SU-DHL-6 (cell line): Measurements from ENCODE around the gene DUSP14.

ENCODE experiments used
- H2AFZ ChIP-seq: fragments of 200-600 bp; sonication (generic); 2 replicates; pipeline ENCODE4 v1.6.1; 2014; ENCODE audit warnings: low read depth, mild to moderate bottlenecking, moderate library complexity, mixed read lengths, antibody characterized with exemption, low read length; ENCODE audit not compliant: severe bottlenecking
- H3F3A ChIP-seq: fragments of 200-600 bp; shearing (Covaris generic); 2 replicates; pipeline ENCODE4 v1.6.0; 2016; ENCODE audit warnings: antibody characterized with exemption, mild to moderate bottlenecking; ENCODE audit not compliant: insufficient read depth
- H3K27ac ChIP-seq: fragments of 200-600 bp; sonication (generic); 2 replicates; pipeline ENCODE4 v1.5.1; 2016; ENCODE audit warnings: low read depth, mild to moderate bottlenecking, low read length, moderate library complexity, mixed read lengths
- H3K27me3 ChIP-seq: fragments of 200-600 bp; sonication (generic), shearing (Covaris generic); 2 replicates; pipeline ENCODE4 v1.6.0; 2014; ENCODE audit warnings: mild to moderate bottlenecking, low read length
- H3K36me3 ChIP-seq: fragments of 200-600 bp; sonication (generic); 2 replicates; pipeline ENCODE4 v1.6.1; 2014; ENCODE audit warnings: mild to moderate bottlenecking, low read length, mixed read lengths
- H3K4me2 ChIP-seq: fragments of 300-600, 200-600 bp; shearing (Covaris generic), sonication (generic); 2 replicates; pipeline ENCODE4 v1.6.0; 2014; ENCODE audit warnings: low read length, low read depth, mild to moderate bottlenecking; ENCODE audit not compliant: poor library complexity, severe bottlenecking
- H3K4me3 ChIP-seq: fragments of 200-600 bp; sonication (generic); 2 replicates; pipeline ENCODE4 v1.5.1; 2014; ENCODE audit warnings: antibody characterized with exemption, low read length, mild to moderate bottlenecking, mixed read lengths; ENCODE audit not compliant: insufficient read depth, poor library complexity, severe bottlenecking
- H3K79me2 ChIP-seq: fragments of 200-600 bp; sonication (generic); 2 replicates; pipeline ENCODE4 v1.6.1; 2014; ENCODE audit warnings: mild to moderate bottlenecking, low read length, moderate library complexity; ENCODE audit not compliant: insufficient read depth
- H3K9ac ChIP-seq: fragments of 200-600 bp; sonication (generic); 2 replicates; pipeline ENCODE4 v1.7.0; 2014; ENCODE audit warnings: mild to moderate bottlenecking, low read length
- H3K9me2 ChIP-seq: fragments of 200-600 bp; sonication (generic); replicated peaks from 2 replicates; pipeline ENCODE4 v1.6.1; 2014; ENCODE audit warnings: low read length; ENCODE audit not compliant: insufficient read depth
- H3K9me3 ChIP-seq: fragments of 200-600 bp; sonication (generic); 2 replicates; pipeline ENCODE4 v1.6.1; 2014; ENCODE audit warnings: low read length, mixed read lengths; ENCODE audit not compliant: insufficient read depth
- H4K20me1 ChIP-seq: fragments of 200-600 bp; sonication (generic); 2 replicates; pipeline ENCODE4 v1.6.1; 2014; ENCODE audit warnings: low read depth, mild to moderate bottlenecking, antibody characterized with exemption, low read length, moderate library complexity, mixed read lengths
- EZH2phosphoT487 ChIP-seq: fragments of 200-600 bp; sonication (generic), shearing (Covaris generic); conservative IDR thresholded peaks from 2 replicates; pipeline ENCODE4 v1.6.1; 2018; ENCODE audit warnings: mild to moderate bottlenecking, antibody characterized with exemption, low read length, moderate library complexity, mixed read lengths
- TF ChIP-seq, protein P1 (sequence below): fragments of 200-600 bp; sonication (generic); IDR thresholded peaks from one replicate; pipeline ENCODE4 v1.5.1; 2017; ENCODE audit warnings: antibody characterized with exemption, mild to moderate bottlenecking, low read length, moderate library complexity; ENCODE audit not compliant: insufficient read depth, poor library complexity, severe bottlenecking

The DUSP14 gene

DNA sequence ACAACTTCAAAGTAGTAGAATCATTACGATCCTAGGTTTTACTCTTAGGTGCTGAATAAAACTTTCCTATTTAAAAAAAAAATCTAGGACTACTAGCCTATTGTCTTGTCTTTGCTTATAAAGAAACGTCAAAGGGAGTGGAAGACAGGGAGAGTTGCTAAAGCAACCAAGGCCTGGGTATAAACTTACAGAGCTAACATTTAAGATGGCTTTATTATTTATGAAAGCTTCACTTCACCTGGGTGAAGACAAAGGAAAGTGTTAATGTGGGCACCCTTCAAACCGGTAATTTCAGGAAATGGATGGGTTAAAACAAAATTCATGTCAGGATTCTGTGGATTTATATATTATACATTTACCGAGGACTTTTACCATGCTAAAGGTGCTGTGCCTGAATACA, 2.5 kb downstream of the DUSP14 start:
- Histone ChIP-seq H3K4me3 (no peak overlapping the region), H3K4me2 (peak overlapping the region; percentile 83), H3K9ac (peak overlapping the region; percentile 54; the same call in 1 of the 2 replicates), H3K9me3 (no peaks in the 10 kb centered on the region), H3K27me3 (no peaks in the 10 kb centered on the region), H3K36me3 (no peaks in the 10 kb centered on the region), H2AFZ (no peak overlapping the region), H4K20me1 (peaks cover 3% of the 10 kb centered on the region; the same call in 1 of the 2 replicates), H3F3A (peaks cover 11% of the 10 kb centered on the region), H3K79me2 (peaks cover 67% of the 10 kb centered on the region), H3K9me2 (no peaks in the 10 kb centered on the region), H3K27ac (no peak overlapping the region)
- no peak for TF ChIP-seq EZH2phosphoT487
- TF ChIP-seq, protein P1, sequence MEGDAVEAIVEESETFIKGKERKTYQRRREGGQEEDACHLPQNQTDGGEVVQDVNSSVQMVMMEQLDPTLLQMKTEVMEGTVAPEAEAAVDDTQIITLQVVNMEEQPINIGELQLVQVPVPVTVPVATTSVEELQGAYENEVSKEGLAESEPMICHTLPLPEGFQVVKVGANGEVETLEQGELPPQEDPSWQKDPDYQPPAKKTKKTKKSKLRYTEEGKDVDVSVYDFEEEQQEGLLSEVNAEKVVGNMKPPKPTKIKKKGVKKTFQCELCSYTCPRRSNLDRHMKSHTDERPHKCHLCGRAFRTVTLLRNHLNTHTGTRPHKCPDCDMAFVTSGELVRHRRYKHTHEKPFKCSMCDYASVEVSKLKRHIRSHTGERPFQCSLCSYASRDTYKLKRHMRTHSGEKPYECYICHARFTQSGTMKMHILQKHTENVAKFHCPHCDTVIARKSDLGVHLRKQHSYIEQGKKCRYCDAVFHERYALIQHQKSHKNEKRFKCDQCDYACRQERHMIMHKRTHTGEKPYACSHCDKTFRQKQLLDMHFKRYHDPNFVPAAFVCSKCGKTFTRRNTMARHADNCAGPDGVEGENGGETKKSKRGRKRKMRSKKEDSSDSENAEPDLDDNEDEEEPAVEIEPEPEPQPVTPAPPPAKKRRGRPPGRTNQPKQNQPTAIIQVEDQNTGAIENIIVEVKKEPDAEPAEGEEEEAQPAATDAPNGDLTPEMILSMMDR, result no peak

DNA sequence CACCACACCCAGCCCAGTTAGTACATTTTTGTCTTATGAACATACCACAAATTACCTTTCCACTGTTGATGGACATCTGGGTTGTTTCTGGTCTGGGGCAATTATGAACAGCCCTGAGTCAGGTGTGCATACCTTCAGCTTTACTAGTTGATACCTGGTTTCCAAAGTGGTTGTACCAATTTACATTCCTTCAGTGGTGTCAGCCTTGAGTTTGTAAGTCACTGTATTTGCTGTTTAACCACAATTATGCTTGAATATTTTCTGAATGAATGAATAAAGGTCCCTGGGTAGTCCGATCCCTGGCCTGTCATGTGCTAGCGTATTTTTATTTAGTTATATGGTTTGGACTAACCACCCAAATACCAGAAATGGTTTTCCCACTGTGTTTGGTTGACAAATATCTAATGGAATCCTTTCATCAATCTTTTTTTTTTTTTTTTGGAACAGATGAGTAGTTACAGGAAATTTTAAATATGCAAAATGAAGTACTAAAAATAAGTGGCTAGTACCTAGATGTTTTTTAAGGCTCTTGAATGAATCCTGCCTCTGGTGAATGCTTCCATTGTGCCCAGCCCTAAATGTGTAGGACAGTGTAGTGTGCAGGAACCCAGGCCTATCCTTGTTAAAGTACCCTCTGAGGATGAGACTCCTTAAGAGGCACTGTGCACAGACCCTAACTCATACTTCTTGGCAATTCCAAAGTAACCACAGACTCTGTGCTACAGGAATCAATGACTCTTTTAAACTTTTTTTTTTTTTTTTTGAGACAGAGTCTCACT, 3.7 kb downstream of the DUSP14 start:
- Histone ChIP-seq H3K79me2 (peaks cover 78% of the 10 kb centered on the region), H3F3A (peaks cover 6% of the 10 kb centered on the region), H3K36me3 (no peaks in the 10 kb centered on the region), H3K27ac (no peak overlapping the region), H3K4me3 (no peak overlapping the region), H3K9ac (no peak overlapping the region), H2AFZ (no peak overlapping the region), H3K9me3 (no peaks in the 10 kb centered on the region), H4K20me1 (peaks cover 3% of the 10 kb centered on the region; the same call in 1 of the 2 replicates), H3K4me2 (no peak overlapping the region), H3K27me3 (no peaks in the 10 kb centered on the region), H3K9me2 (no peaks in the 10 kb centered on the region)
- TF ChIP-seq EZH2phosphoT487, result no peak
- TF ChIP-seq, protein P1, result no peak

DNA sequence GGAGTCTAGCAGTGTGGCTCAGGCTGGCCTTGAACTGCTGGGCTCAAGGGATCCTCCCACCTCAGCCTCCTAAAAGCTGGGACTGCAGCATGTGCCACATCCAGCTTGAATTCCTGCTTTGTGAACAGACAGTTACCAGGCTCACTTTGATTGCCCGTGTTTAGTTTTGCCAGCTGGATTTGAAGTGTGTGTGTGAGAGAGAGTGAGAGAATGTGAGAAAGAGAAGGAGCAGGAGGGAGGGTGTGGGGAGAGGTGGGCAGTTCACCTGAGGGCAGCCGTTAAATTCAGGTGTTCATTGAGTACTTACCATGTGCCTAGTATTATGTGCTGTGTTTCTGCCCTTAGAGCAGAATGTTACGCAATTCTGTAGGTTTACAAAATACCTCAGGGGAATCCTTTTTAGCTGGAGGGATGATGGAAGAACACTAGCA, 4.7 kb downstream of the DUSP14 start:
- no peak for TF ChIP-seq EZH2phosphoT487
- TF ChIP-seq, protein P1, result no peak
- Histone ChIP-seq H3K27ac (no peak overlapping the region), H3K27me3 (no peaks in the 10 kb centered on the region), H3K9ac (no peak overlapping the region), H3K9me2 (no peaks in the 10 kb centered on the region), H3F3A (0 out of 2 replicates have a peak, but pooled peaks cover 3% of the 10 kb centered on the region), H3K9me3 (no peaks in the 10 kb centered on the region), H3K36me3 (no peaks in the 10 kb centered on the region), H3K4me3 (no peak overlapping the region), H3K4me2 (no peak overlapping the region), H4K20me1 (peaks cover 3% of the 10 kb centered on the region; the same call in 1 of the 2 replicates), H2AFZ (no peak overlapping the region), H3K79me2 (peaks cover 83% of the 10 kb centered on the region)
